Right lobe of liver (tissue), 4 donors: ENCODE results near the gene SLC13A4.
"Not testable (repeated sequence)": the region's sequence is repeated elsewhere in the genome, so short reads cannot be mapped to it uniquely, and the experiment has no call there.

Experiments used
- POLR2A ChIP-seq: fragments of 450-650 bp; IDR thresholded peaks from one replicate; pipeline ENCODE4 v1.6.1; 2017; ENCODE audit warnings: antibody characterized with exemption, mild to moderate bottlenecking
- TF ChIP-seq, protein P1 (sequence below), 4 donors: fragments of 200-600 bp in 3 of 4; fragments of 450-650 bp in 1 of 4; IDR thresholded peaks; one replicate each; pipeline versions ENCODE4 v1.5.1 to v1.8.0; 2016 to 2022; ENCODE audit warnings: antibody characterized with exemption in 4 of 4, mild to moderate bottlenecking in 2 of 4
- donor health status: DM: no; HTN: no; CAD: no.
- donor health status: DM: no; HTN: no; CAD: no.
- donor health status: DM: no; HTN: yes; CAD: no.

DNA sequence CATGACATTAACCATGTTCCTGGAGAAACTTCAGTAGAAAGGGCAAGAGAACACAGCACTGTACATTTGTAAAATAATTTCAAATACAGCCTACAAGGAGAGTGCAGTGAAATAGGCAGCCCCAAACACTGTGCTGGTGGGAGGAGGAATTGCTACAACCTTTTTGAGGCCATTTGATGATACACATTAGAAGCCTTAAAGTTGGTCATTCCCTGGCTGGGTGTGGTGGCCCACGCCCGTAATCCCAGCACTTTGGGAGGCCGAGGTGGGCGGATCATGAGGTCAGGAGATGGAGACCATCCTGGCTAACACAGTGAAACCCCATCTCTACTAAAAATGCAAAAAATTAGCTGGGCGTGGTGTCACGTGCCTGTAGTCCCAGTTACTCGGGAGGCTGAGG lies 35.4 kb downstream of the SLC13A4 start:
- TF ChIP-seq, protein P1, sequence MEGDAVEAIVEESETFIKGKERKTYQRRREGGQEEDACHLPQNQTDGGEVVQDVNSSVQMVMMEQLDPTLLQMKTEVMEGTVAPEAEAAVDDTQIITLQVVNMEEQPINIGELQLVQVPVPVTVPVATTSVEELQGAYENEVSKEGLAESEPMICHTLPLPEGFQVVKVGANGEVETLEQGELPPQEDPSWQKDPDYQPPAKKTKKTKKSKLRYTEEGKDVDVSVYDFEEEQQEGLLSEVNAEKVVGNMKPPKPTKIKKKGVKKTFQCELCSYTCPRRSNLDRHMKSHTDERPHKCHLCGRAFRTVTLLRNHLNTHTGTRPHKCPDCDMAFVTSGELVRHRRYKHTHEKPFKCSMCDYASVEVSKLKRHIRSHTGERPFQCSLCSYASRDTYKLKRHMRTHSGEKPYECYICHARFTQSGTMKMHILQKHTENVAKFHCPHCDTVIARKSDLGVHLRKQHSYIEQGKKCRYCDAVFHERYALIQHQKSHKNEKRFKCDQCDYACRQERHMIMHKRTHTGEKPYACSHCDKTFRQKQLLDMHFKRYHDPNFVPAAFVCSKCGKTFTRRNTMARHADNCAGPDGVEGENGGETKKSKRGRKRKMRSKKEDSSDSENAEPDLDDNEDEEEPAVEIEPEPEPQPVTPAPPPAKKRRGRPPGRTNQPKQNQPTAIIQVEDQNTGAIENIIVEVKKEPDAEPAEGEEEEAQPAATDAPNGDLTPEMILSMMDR (IDR thresholded peaks at IDR 0.05), result not testable (repeated sequence)
- TF ChIP-seq POLR2A, result not testable (repeated sequence)
